ENCODE measurements around the gene SEMA6D. TPM values are rescaled to one million over a fixed set of nuclear protein-coding genes. Genes with fewer than 3 reads are reported as not detected.
A peak's percentile ranks its signal among the peaks of the same experiment; 100 is the strongest.

SEMA6D gene
- total and polyA plus RNA-seq, 12 donors = 1.4 to 20.1 (median 11.9) TPM

DNA sequence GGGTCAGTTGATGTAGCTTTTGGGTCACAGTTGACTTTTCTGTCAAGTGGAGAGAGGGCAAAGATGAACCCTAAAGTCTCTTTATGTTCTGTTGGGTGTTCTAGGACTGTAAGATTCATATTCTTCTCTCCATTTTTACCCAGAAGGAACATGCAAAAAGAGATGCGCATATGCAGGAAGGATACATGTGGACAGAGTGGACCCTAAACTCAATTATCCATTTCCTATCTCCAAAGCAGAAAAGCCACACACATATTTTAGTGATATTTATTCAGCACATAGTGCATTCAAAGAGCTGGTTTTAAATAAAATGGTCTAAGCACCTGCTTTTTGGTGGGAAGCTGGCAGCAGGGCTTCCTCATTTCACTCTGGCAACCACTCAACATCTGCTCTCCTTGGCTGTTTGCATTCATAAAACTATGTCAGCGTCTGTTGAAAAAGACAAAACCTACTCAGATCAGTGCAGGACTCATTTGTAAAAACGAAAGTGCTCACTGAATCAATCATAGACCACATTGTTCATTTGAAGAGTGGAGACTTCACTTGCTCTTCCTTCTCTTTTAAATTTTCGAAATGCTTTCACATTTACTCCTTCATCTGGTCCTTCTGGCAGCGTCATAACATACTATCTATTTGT is 96.6 kb downstream of the SEMA6D start:
- intact Hi-C loops (cut with DNase I) = no loop called here
- no peak for ATAC-seq
- Histone ChIP-seq H3K4me1 (no peaks in the 10 kb centered on the region), H3K27me3 (no peaks in the 10 kb centered on the region), H3K36me3 (no peaks in the 10 kb centered on the region), H3K9me3 (no peaks in the 10 kb centered on the region), H3K27ac (no peak overlapping the region), H3K4me3 (no peak overlapping the region)
- 87 to 90% methylated on average over 5 of the region's 5 CpGs for WGBS, 2 donors
- TF ChIP-seq, protein P1, sequence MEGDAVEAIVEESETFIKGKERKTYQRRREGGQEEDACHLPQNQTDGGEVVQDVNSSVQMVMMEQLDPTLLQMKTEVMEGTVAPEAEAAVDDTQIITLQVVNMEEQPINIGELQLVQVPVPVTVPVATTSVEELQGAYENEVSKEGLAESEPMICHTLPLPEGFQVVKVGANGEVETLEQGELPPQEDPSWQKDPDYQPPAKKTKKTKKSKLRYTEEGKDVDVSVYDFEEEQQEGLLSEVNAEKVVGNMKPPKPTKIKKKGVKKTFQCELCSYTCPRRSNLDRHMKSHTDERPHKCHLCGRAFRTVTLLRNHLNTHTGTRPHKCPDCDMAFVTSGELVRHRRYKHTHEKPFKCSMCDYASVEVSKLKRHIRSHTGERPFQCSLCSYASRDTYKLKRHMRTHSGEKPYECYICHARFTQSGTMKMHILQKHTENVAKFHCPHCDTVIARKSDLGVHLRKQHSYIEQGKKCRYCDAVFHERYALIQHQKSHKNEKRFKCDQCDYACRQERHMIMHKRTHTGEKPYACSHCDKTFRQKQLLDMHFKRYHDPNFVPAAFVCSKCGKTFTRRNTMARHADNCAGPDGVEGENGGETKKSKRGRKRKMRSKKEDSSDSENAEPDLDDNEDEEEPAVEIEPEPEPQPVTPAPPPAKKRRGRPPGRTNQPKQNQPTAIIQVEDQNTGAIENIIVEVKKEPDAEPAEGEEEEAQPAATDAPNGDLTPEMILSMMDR (IDR thresholded peaks at IDR 0.05) = no peak
- DNase-seq = no peak

DNA sequence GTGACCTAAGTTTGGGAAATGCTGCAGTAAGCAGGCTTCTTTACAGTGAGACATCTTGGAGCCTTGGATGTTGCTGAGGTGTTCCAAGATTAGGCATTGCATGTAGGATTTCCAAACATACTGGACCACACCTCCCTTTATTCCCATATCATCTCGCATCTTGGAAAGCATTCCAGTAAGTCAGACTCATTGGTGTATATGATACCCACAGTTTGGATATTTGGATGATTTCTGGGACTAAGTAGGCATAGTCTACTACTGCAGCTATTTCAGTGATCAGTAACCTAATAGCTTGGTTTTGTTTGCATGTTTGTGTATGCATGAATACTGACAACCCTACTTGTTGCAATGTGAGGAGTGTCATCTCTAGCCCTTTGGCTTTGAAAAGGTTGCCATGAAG is 97.3 kb downstream of the SEMA6D start:
- Histone ChIP-seq H3K27me3 (no peaks in the 10 kb centered on the region), H3K27ac (no peak overlapping the region), H3K36me3 (no peaks in the 10 kb centered on the region), H3K9me3 (no peaks in the 10 kb centered on the region), H3K4me1 (peaks cover 0 to 6% (median 0%) of the 10 kb centered on the region in 9 donors), H3K4me3 (no peak overlapping the region)
- DNase-seq = no peak
- intact Hi-C loops (cut with DNase I) = no loop called here
- peak in 1 of 8 donors; percentile 9 for ATAC-seq
- WGBS, 2 donors = 81 to 84% methylated on average over 1 of the region's 1 CpG
- TF ChIP-seq, protein P1 (IDR thresholded peaks at IDR 0.05) = no peak

GRCh38 chr15:47817969-47818548 is 100.8 kb downstream of the SEMA6D start:
- Histone ChIP-seq H3K4me3 (no peak overlapping the region), H3K9me3 (no peaks in the 10 kb centered on the region), H3K27ac (no peak overlapping the region), H3K36me3 (no peaks in the 10 kb centered on the region), H3K4me1 (peaks cover 0 to 26% (median 10%) of the 10 kb centered on the region in 9 donors), H3K27me3 (no peaks in the 10 kb centered on the region)
- DNase-seq = no peak
- intact Hi-C loops (cut with DNase I) = no loop called here
- WGBS, 2 donors = 68 to 74% methylated on average over 5 of the region's 5 CpGs
- TF ChIP-seq, protein P1 (IDR thresholded peaks at IDR 0.05) = no peak
- no peak for ATAC-seq

DNA sequence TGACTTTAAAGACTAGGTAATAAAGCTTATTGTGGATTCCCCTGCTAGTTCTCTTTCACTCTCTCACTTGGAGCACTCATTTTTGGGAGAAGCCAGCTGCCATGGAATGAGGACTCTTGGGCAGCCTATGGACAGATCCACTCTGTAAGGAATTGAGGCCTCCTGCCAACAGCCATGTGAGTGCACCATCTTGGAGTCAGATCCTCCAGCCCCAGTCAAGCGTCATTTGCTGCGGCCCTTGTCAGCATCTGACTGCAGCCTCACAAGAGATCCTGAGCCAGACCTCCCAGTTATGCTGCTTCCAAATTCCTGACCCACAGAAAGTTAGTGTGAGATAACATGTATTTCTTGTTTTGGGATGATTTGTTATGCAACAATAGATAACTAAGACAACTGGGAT is 101.9 kb downstream of the SEMA6D start:
- Histone ChIP-seq H3K27ac (no peak overlapping the region), H3K27me3 (no peaks in the 10 kb centered on the region), H3K4me1 (peaks cover 0 to 26% (median 10%) of the 10 kb centered on the region in 9 donors), H3K36me3 (no peaks in the 10 kb centered on the region), H3K9me3 (no peaks in the 10 kb centered on the region), H3K4me3 (no peak overlapping the region)
- TF ChIP-seq, protein P1 (IDR thresholded peaks at IDR 0.05) = no peak
- ATAC-seq (no peak), DNase-seq (no peak)
- intact Hi-C loops (cut with DNase I) = no loop called here
- WGBS, 2 donors = 72 to 87% methylated on average over 2 of the region's 2 CpGs
